Gastroesophageal sphincter (tissue), 4 donors: ENCODE measurements around the gene LCP1. TPM values are rescaled to one million over a fixed set of nuclear protein-coding genes. Genes with fewer than 3 reads are reported as not detected.

Experiments
- ATAC-seq: fragments of 150-250 bp; one replicate; pipeline ENCODE4 v1.9.1; 2016; ENCODE audit warnings: mild to moderate bottlenecking, moderate library complexity
- H3K27ac ChIP-seq, 4 donors: fragments of 200-600 bp; sonication (generic) in 3 of 4; 1 replicate in 3 of 4; 2 replicates in 1 of 4; pipeline ENCODE4 v1.5.1; 2016 to 2019
- H3K27me3 ChIP-seq: fragments of 200-600 bp; sonication (generic); one replicate; pipeline ENCODE4 v1.5.1; 2019
- H3K36me3 ChIP-seq, 2 donors: fragments of 200-600 bp; sonication (generic); one replicate each; pipeline ENCODE4 v1.5.1; 2019; ENCODE audit warnings: control low read depth in 1 of 2
- H3K4me1 ChIP-seq, 3 donors: fragments of 200-600 bp; sonication (generic); 1 replicate in 2 of 3; 2 replicates in 1 of 3; pipeline ENCODE4 v1.5.1; 2016 to 2019; ENCODE audit warnings: control low read depth in 2 of 3
- H3K4me3 ChIP-seq, 2 donors: fragments of 200-600 bp; sonication (generic); one replicate each; pipeline ENCODE4 v1.5.1; 2019; ENCODE audit warnings: mild to moderate bottlenecking in 1 of 2, moderate library complexity in 1 of 2
- H3K9me3 ChIP-seq, 3 donors: fragments of 200-600 bp; sonication (generic); one replicate each; pipeline ENCODE4 v1.5.1; 2017 to 2019; ENCODE audit warnings: control low read depth in 2 of 3
- EP300 ChIP-seq: sonication (generic); formaldehyde crosslinking; IDR thresholded peaks from one replicate; pipeline ENCODE4 v1.6.1; 2017; ENCODE audit warnings: antibody characterized with exemption, mild to moderate bottlenecking
- POLR2A ChIP-seq, 2 donors: fragments of 450-650 bp; IDR thresholded peaks; one replicate each; pipeline ENCODE4 v1.6.1; 2017; ENCODE audit warnings: antibody characterized with exemption in 2 of 2, mild to moderate bottlenecking in 2 of 2, moderate library complexity in 1 of 2
- POLR2AphosphoS5 ChIP-seq: sonication (generic); formaldehyde crosslinking; IDR thresholded peaks from one replicate; pipeline ENCODE4 v1.6.1; 2017; ENCODE audit warnings: antibody characterized with exemption
- WGBS, 2 donors: methylation state at CpG; one replicate each; pipeline ENCODE4 v1.1.5; 2018; ENCODE audit warnings: low coverage in 1 of 2; 5-methylcytosine and 5-hydroxymethylcytosine counted together
- total RNA-seq, 4 donors: library from RNA; depleted of rRNA; stranded (reverse); fragments of >200 nt; gene quantifications; one replicate each; pipeline ENCODE4 v1.1.0, GENCODE V29; 2016
- TF ChIP-seq, protein P1 (sequence below), 4 experiments: fragments of 200-600 bp in 2 of 4; fragments of 450-650 bp in 2 of 4; sonication (generic) in 1 of 4; IDR thresholded peaks; one replicate each; pipeline ENCODE4 v1.5.1; 2017 to 2019; ENCODE audit warnings: antibody characterized with exemption in 4 of 4, mild to moderate bottlenecking in 2 of 4, moderate library complexity in 2 of 4

LCP1 gene
- total RNA-seq, 4 donors from 2014 or later, result 9.0 to 48.9 (median 27.8) TPM

DNA sequence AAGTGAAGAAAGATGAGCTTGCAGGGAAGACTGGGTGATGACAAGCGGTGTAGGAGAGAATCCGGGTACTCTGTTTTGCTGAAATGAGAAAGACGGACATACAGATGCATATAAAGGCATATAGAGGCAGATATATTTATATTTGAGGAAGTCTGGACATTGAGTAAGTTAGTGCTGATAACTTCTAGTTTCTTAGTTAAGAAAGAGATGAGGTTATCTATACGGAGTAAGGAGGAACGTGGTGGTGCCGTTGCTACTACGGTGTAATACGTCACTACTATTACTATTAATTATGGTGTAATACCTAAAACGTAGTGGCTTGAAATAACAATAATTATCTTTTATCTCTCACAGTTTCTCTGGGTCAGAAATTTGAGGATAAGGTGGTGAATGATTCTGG lies 67.4 kb downstream of the LCP1 start:
- no peak for TF ChIP-seq EP300
- no peak for TF ChIP-seq POLR2A (IDR thresholded peaks at IDR 0.05)
- TF ChIP-seq, protein P1, sequence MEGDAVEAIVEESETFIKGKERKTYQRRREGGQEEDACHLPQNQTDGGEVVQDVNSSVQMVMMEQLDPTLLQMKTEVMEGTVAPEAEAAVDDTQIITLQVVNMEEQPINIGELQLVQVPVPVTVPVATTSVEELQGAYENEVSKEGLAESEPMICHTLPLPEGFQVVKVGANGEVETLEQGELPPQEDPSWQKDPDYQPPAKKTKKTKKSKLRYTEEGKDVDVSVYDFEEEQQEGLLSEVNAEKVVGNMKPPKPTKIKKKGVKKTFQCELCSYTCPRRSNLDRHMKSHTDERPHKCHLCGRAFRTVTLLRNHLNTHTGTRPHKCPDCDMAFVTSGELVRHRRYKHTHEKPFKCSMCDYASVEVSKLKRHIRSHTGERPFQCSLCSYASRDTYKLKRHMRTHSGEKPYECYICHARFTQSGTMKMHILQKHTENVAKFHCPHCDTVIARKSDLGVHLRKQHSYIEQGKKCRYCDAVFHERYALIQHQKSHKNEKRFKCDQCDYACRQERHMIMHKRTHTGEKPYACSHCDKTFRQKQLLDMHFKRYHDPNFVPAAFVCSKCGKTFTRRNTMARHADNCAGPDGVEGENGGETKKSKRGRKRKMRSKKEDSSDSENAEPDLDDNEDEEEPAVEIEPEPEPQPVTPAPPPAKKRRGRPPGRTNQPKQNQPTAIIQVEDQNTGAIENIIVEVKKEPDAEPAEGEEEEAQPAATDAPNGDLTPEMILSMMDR (IDR thresholded peaks at IDR 0.05), result no peak
- H3K27ac ChIP-seq, result no peak overlapping the region
- WGBS, 2 donors, result 88 to 97% methylated on average over 6 to 9 of the region's 9 CpGs

DNA sequence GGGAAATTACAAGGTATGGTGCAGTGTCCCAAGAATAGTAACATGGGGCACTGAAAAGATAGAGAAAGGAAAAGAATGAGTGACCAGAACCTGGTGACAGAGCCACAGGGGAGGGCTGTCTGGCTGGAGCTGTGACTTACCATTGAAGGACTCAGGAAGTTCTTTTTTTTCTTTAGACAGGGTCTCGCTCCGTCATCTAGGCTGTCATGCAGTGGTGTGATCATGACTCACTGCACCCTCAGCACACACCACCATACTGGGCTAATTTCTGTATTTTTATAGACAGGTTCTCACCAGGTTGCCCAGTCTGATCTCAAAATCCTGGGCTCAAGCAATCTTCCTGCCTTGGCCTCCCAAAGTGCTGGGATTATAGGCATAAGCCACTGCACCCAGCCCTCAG lies 68.4 kb downstream of the LCP1 start:
- no peaks in the 10 kb centered on the region for H3K4me1 ChIP-seq
- no peaks in the 10 kb centered on the region for H3K27me3 ChIP-seq
- TF ChIP-seq POLR2A (IDR thresholded peaks at IDR 0.05) (no peak), EP300 (no peak), POLR2AphosphoS5 (no peak)
- TF ChIP-seq, protein P1 (IDR thresholded peaks at IDR 0.05), result no peak
- WGBS, 2 donors, result 86 to 94% methylated on average over 2 of the region's 2 CpGs
- H3K27ac ChIP-seq, result no peak overlapping the region
- H3K36me3 ChIP-seq, result no peaks in the 10 kb centered on the region
- no peak for ATAC-seq
- H3K4me3 ChIP-seq, result no peak overlapping the region
- H3K9me3 ChIP-seq, result no peaks in the 10 kb centered on the region

More for the DNA sequence above, 67.4 kb downstream of the LCP1 start:
- no peaks in the 10 kb centered on the region for H3K27me3 ChIP-seq
- ATAC-seq, result no peak
- H3K4me3 ChIP-seq, result no peak overlapping the region
- no peaks in the 10 kb centered on the region for H3K4me1 ChIP-seq
- H3K36me3 ChIP-seq, result no peaks in the 10 kb centered on the region
- no peaks in the 10 kb centered on the region for H3K9me3 ChIP-seq

DNA sequence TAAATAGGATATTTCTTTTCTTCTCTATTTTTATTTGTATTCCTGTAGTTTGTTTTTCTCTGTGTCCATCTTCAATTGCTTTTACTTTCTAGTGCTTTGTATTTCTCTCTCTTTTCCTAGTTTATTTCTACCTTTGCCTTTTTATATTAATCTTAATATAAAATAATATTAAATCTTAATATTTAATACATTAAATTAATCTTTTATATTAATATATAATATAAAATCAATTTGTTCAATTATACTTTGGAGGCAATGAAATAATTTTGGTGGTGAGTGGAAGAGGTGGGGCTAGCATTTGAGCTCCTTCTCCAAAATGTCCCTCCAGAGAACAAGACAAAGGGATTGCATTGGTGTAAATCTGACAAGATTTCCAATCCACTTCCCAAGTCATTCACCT lies 70.8 kb downstream of the LCP1 start:
- no peak for ATAC-seq
- TF ChIP-seq EP300, result no peak
- TF ChIP-seq, protein P1 (IDR thresholded peaks at IDR 0.05), result no peak
- TF ChIP-seq POLR2A (IDR thresholded peaks at IDR 0.05), result no peak
- TF ChIP-seq POLR2AphosphoS5, result no peak
- no peaks in the 10 kb centered on the region for H3K4me1 ChIP-seq
- H3K4me3 ChIP-seq, result no peak overlapping the region
- no peaks in the 10 kb centered on the region for H3K9me3 ChIP-seq
- H3K27ac ChIP-seq, result no peak overlapping the region
- H3K27me3 ChIP-seq, result no peaks in the 10 kb centered on the region
- H3K36me3 ChIP-seq, result no peaks in the 10 kb centered on the region

DNA sequence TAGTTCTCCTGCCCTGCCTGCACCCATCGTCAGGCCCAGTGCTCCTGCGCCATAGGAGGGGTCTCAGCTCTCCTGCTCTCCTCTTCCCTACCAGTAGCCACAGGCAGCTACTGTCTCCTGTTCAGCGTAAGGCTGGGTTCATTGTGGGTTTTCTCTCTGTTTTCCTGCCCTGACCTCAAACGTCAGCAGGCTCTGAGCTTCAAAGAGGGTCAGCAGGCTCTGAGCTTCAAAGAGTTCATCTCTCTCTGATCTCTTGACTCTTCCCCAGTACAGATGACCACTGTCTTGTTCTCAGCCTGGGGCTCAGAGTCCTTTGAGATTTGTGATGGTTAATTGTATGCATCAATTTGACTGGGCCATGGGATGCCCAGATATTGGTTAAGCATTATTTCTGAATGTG lies 72.5 kb downstream of the LCP1 start:
- Histone ChIP-seq H3K27me3 (no peaks in the 10 kb centered on the region), H3K27ac (no peak overlapping the region), H3K4me1 (no peaks in the 10 kb centered on the region), H3K36me3 (no peaks in the 10 kb centered on the region), H3K9me3 (no peaks in the 10 kb centered on the region), H3K4me3 (no peak overlapping the region)
- WGBS, 2 donors, result 59 to 67% methylated on average over 2 to 4 of the region's 4 CpGs
- TF ChIP-seq, protein P1 (IDR thresholded peaks at IDR 0.05), result no peak
- TF ChIP-seq POLR2A (IDR thresholded peaks at IDR 0.05) (no peak), POLR2AphosphoS5 (no peak), EP300 (no peak)
- ATAC-seq, result no peak

DNA sequence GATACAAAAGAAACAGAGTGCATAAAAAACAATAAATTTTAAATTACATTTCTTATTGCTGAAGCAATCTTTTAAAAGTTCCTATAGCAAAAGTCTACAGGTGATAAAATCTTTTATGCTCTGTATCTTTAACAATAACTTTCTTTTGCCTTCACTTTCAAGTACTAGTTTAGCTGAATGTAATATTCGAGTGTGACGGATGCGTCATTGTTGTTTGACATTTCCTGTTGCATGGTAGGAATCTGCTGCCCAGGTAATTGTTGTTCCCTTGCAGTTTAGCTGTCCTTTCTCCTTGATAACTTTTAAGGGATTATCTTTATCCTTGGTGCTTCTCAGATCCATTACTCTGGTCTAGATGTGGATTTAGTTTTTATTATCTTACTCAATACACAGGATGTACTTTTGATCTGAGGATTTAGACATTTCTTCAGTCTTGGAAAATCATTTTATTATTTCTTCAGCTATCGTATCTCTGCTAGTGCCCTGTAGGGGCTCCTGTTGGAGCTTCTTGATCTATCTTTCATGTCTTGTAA lies 75.1 kb downstream of the LCP1 start:
- no peak for TF ChIP-seq EP300
- TF ChIP-seq, protein P1 (IDR thresholded peaks at IDR 0.05), result no peak
- TF ChIP-seq POLR2A (IDR thresholded peaks at IDR 0.05), result no peak
- no peak for TF ChIP-seq POLR2AphosphoS5
- no peaks in the 10 kb centered on the region for H3K27me3 ChIP-seq

More for the DNA sequence above, 75.1 kb downstream of the LCP1 start:
- no peak for ATAC-seq
- Histone ChIP-seq H3K4me3 (no peak overlapping the region), H3K27ac (no peak overlapping the region), H3K4me1 (peaks cover 0 to 3% (median 0%) of the 10 kb centered on the region in 3 donors), H3K9me3 (no peaks in the 10 kb centered on the region), H3K36me3 (no peaks in the 10 kb centered on the region)
- WGBS, 2 donors, result 55 to 67% methylated on average over 3 to 4 of the region's 4 CpGs
